Gastroesophageal sphincter (tissue), 4 donors: Measurements from ENCODE around the gene MCM3. TPM values are rescaled to one million over a fixed set of nuclear protein-coding genes. Genes with fewer than 3 reads are reported as not detected.

Experiments
- ATAC-seq: fragments of 150-250 bp; one replicate; pipeline ENCODE4 v1.9.1; 2016; ENCODE audit warnings: mild to moderate bottlenecking, moderate library complexity
- H3K27ac ChIP-seq, 4 donors: fragments of 200-600 bp; sonication (generic) in 3 of 4; 1 replicate in 3 of 4; 2 replicates in 1 of 4; pipeline ENCODE4 v1.5.1; 2016 to 2019
- H3K27me3 ChIP-seq: fragments of 200-600 bp; sonication (generic); one replicate; pipeline ENCODE4 v1.5.1; 2019
- H3K36me3 ChIP-seq, 2 donors: fragments of 200-600 bp; sonication (generic); one replicate each; pipeline ENCODE4 v1.5.1; 2019; ENCODE audit warnings: control low read depth in 1 of 2
- H3K4me1 ChIP-seq, 3 donors: fragments of 200-600 bp; sonication (generic); 1 replicate in 2 of 3; 2 replicates in 1 of 3; pipeline ENCODE4 v1.5.1; 2016 to 2019; ENCODE audit warnings: control low read depth in 2 of 3
- H3K4me3 ChIP-seq, 2 donors: fragments of 200-600 bp; sonication (generic); one replicate each; pipeline ENCODE4 v1.5.1; 2019; ENCODE audit warnings: mild to moderate bottlenecking in 1 of 2, moderate library complexity in 1 of 2
- H3K9me3 ChIP-seq, 3 donors: fragments of 200-600 bp; sonication (generic); one replicate each; pipeline ENCODE4 v1.5.1; 2017 to 2019; ENCODE audit warnings: control low read depth in 2 of 3
- EP300 ChIP-seq: sonication (generic); formaldehyde crosslinking; IDR thresholded peaks from one replicate; pipeline ENCODE4 v1.6.1; 2017; ENCODE audit warnings: antibody characterized with exemption, mild to moderate bottlenecking
- POLR2A ChIP-seq, 2 donors: fragments of 450-650 bp; IDR thresholded peaks; one replicate each; pipeline ENCODE4 v1.6.1; 2017; ENCODE audit warnings: antibody characterized with exemption in 2 of 2, mild to moderate bottlenecking in 2 of 2, moderate library complexity in 1 of 2
- POLR2AphosphoS5 ChIP-seq: sonication (generic); formaldehyde crosslinking; IDR thresholded peaks from one replicate; pipeline ENCODE4 v1.6.1; 2017; ENCODE audit warnings: antibody characterized with exemption
- WGBS, 2 donors: methylation state at CpG; one replicate each; pipeline ENCODE4 v1.1.5; 2018; ENCODE audit warnings: low coverage in 1 of 2; 5-methylcytosine and 5-hydroxymethylcytosine counted together
- total RNA-seq, 4 donors: library from RNA; depleted of rRNA; stranded (reverse); fragments of >200 nt; gene quantifications; one replicate each; pipeline ENCODE4 v1.1.0, GENCODE V29; 2016
- TF ChIP-seq, protein P1 (sequence below), 4 experiments: fragments of 200-600 bp in 2 of 4; fragments of 450-650 bp in 2 of 4; sonication (generic) in 1 of 4; IDR thresholded peaks; one replicate each; pipeline ENCODE4 v1.5.1; 2017 to 2019; ENCODE audit warnings: antibody characterized with exemption in 4 of 4, mild to moderate bottlenecking in 2 of 4, moderate library complexity in 2 of 4

MCM3 gene
- 10 to 100 TPM; 36.1 to 53.3 (median 45.4) TPM for total RNA-seq

- Histone ChIP-seq H3K4me1 (peaks cover 0 to 27% (median 2%) of the 10 kb centered on the region in 3 donors), H3K27me3 (no peaks in the 10 kb centered on the region), H3K9me3 (no peaks in the 10 kb centered on the region), H3K27ac (peak within 1 kb of the TSS in 3 of 4 donors; percentile 79 to 82 (median 79)), H3K36me3 (peaks cover 0 to 31% of the 10 kb centered on the region in 2 donors), H3K4me3 (peak within 1 kb of the TSS; percentile 58 to 77)
- WGBS, 2 donors: 0% methylated on average over 6 of the region's 53 CpGs
- ATAC-seq: peak; percentile 100
- peak; percentile 65 for TF ChIP-seq POLR2AphosphoS5
- no peak for TF ChIP-seq EP300
- no peak for TF ChIP-seq POLR2A (IDR thresholded peaks at IDR 0.05)
- TF ChIP-seq, protein P1, sequence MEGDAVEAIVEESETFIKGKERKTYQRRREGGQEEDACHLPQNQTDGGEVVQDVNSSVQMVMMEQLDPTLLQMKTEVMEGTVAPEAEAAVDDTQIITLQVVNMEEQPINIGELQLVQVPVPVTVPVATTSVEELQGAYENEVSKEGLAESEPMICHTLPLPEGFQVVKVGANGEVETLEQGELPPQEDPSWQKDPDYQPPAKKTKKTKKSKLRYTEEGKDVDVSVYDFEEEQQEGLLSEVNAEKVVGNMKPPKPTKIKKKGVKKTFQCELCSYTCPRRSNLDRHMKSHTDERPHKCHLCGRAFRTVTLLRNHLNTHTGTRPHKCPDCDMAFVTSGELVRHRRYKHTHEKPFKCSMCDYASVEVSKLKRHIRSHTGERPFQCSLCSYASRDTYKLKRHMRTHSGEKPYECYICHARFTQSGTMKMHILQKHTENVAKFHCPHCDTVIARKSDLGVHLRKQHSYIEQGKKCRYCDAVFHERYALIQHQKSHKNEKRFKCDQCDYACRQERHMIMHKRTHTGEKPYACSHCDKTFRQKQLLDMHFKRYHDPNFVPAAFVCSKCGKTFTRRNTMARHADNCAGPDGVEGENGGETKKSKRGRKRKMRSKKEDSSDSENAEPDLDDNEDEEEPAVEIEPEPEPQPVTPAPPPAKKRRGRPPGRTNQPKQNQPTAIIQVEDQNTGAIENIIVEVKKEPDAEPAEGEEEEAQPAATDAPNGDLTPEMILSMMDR (IDR thresholded peaks at IDR 0.05): no peak
These were observed at the start of gene MCM3 for GRCh38 chr6:52284460-52285176. Gene MCM3 (minus strand): TSS chr6:52284742. CDS start chr6:52284674, 68 bp downstream.

- no peak overlapping the region for H3K27ac ChIP-seq
- ATAC-seq: no peak
- no peaks in the 10 kb centered on the region for H3K4me1 ChIP-seq
- WGBS, 2 donors: 56 to 60% methylated on average over 1 of the region's 1 CpG
- H3K4me3 ChIP-seq: no peak overlapping the region
- H3K36me3 ChIP-seq: no peaks in the 10 kb centered on the region
- H3K27me3 ChIP-seq: no peaks in the 10 kb centered on the region
- H3K9me3 ChIP-seq: no peaks in the 10 kb centered on the region
- no peak for TF ChIP-seq POLR2A (IDR thresholded peaks at IDR 0.05)
- TF ChIP-seq, protein P1 (IDR thresholded peaks at IDR 0.05): no peak
These were observed 49.3 kb upstream of the MCM3 start for GRCh38 chr6:52333840-52334200.

DNA sequence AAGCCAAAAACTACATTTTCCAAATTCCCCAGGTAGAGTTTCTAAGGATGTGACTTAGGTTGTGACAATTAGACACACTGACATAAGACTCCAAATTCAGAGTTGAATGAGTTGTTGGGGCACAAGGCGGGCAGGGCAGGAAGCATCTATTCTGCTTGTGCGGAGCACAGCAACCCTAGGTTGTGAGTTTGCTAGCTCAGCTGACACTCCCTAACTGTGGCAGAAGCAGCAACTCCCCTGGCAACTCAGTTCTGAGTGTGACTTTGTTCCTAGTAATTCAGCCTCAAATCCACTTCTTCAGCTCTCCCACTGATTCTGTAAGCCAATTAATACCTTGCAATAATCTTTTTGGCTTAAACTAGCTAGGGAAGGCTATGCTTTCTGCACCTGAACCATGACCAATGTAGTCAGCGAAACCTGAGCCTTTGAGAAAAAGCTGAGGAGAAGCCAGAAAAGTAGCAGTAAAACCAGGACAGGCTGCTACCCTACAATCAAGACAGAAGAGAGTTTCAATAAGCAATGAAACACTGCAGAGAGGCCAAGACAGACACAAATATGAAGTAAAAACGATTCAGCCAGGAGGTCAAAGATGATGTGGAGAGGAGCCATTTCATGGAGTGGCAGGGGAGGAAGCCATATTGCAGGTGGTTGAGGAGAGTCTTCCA lies 47.4 kb upstream of the MCM3 start:
- no peak for ATAC-seq
- no peaks in the 10 kb centered on the region for H3K36me3 ChIP-seq
- H3K4me3 ChIP-seq: no peak overlapping the region
- TF ChIP-seq POLR2AphosphoS5 (no peak), POLR2A (IDR thresholded peaks at IDR 0.05) (no peak), EP300 (no peak)
- TF ChIP-seq, protein P1 (IDR thresholded peaks at IDR 0.05): no peak
- H3K27ac ChIP-seq: no peak overlapping the region
- no peaks in the 10 kb centered on the region for H3K27me3 ChIP-seq
- 89 to 93% methylated on average over 3 to 4 of the region's 4 CpGs for WGBS, 2 donors
- H3K4me1 ChIP-seq: no peaks in the 10 kb centered on the region
- H3K9me3 ChIP-seq: no peaks in the 10 kb centered on the region

GRCh38 chr6:52330470-52330869 lies 45.9 kb upstream of the MCM3 start:
- Histone ChIP-seq H3K9me3 (no peaks in the 10 kb centered on the region), H3K27ac (no peak overlapping the region), H3K36me3 (no peaks in the 10 kb centered on the region), H3K4me1 (no peaks in the 10 kb centered on the region), H3K4me3 (no peak overlapping the region), H3K27me3 (no peaks in the 10 kb centered on the region)
- no peak for ATAC-seq
- TF ChIP-seq POLR2A (IDR thresholded peaks at IDR 0.05) (no peak), EP300 (no peak), POLR2AphosphoS5 (no peak)
- TF ChIP-seq, protein P1 (IDR thresholded peaks at IDR 0.05): no peak
- WGBS, 2 donors: 72 to 74% methylated on average over 2 of the region's 2 CpGs

DNA sequence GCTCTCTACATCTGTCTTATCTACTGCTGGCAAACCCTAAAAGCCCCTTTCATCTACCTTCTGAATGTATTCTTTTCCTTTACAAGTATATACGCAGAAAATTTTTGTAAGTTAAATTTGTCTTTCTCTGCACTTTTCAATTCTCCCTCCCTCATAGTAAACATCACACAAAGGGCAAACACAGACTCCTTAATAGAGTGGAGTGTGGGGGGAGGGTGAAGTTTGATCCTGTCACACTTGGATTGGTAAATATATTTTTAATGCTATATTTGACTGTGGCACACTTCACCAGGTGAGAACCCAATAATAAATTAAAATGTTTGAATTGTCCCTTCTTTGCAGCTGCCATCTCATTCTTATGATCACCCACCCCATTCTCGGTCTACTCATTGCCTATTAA lies 44.2 kb upstream of the MCM3 start:
- WGBS, 2 donors: 76 to 79% methylated on average over 2 of the region's 2 CpGs
- Histone ChIP-seq H3K9me3 (no peaks in the 10 kb centered on the region), H3K36me3 (no peaks in the 10 kb centered on the region), H3K27me3 (no peaks in the 10 kb centered on the region), H3K4me3 (no peak overlapping the region), H3K4me1 (no peaks in the 10 kb centered on the region), H3K27ac (no peak overlapping the region)
- no peak for TF ChIP-seq EP300
- no peak for TF ChIP-seq POLR2A (IDR thresholded peaks at IDR 0.05)
- TF ChIP-seq, protein P1 (IDR thresholded peaks at IDR 0.05): no peak
- no peak for TF ChIP-seq POLR2AphosphoS5
- no peak for ATAC-seq
